Stomach (tissue), 19 donors: ENCODE data around the gene METTL21C. TPM values are rescaled to one million over a fixed set of nuclear protein-coding genes. Genes with fewer than 3 reads are reported as not detected.

Experiments
- DNase-seq, 2 donors: peaks; one replicate each; pipeline versions ENCODE4 v3.0.0 to v3.0.0-alpha.2; 2013 to 2019
- H3K27ac ChIP-seq, 5 donors: fragments of 200-600 bp in 4 of 5; sonication (generic) in 4 of 5; one replicate each; pipeline ENCODE4 v1.5.1; 2013 to 2019; ENCODE audit warnings: mild to moderate bottlenecking in 1 of 5, moderate library complexity in 1 of 5
- H3K27me3 ChIP-seq, 3 donors: fragments of 200-600 bp; sonication (generic); one replicate each; pipeline ENCODE4 v1.5.1; 2017 to 2019; ENCODE audit warnings: mixed run types in 1 of 3
- H3K36me3 ChIP-seq, 4 donors: fragments of 200-600 bp; sonication (generic); 1 replicate in 3 of 4; 2 replicates in 1 of 4; pipeline ENCODE4 v1.5.1; 2016 to 2019
- H3K4me1 ChIP-seq, 4 donors: fragments of 200-600 bp; sonication (generic); one replicate each; pipeline ENCODE4 v1.5.1; 2016 to 2019
- H3K4me3 ChIP-seq, 4 donors: fragments of 200-600 bp; sonication (generic) in 3 of 4; one replicate each; pipeline ENCODE4 v1.5.1; 2016 to 2019; ENCODE audit warnings: mild to moderate bottlenecking in 1 of 4
- H3K9me3 ChIP-seq, 4 donors: fragments of 200-600 bp; sonication (generic); one replicate each; pipeline ENCODE4 v1.5.1; 2016 to 2019
- CTCF ChIP-seq, 7 experiments: fragments of 450-650 bp in 4 of 7; fragments of 200-600 bp in 3 of 7; sonication (generic) in 3 of 7; IDR thresholded peaks; one replicate each; pipeline ENCODE4 v1.5.1; 2016 to 2019; ENCODE audit warnings: antibody characterized with exemption in 7 of 7, control low read depth in 2 of 7, mild to moderate bottlenecking in 1 of 7
- EP300 ChIP-seq: sonication (generic); formaldehyde crosslinking; IDR thresholded peaks from one replicate; pipeline ENCODE4 v1.6.1; 2017; ENCODE audit warnings: antibody characterized with exemption
- POLR2A ChIP-seq, 4 donors: fragments of 450-650 bp; IDR thresholded peaks; one replicate each; pipeline ENCODE4 v1.6.1; 2016; ENCODE audit warnings: antibody characterized with exemption in 4 of 4, control low read depth in 2 of 4, mild to moderate bottlenecking in 1 of 4, moderate library complexity in 1 of 4
- POLR2AphosphoS5 ChIP-seq, 3 donors: sonication (generic); formaldehyde crosslinking; IDR thresholded peaks; one replicate each; pipeline ENCODE4 v1.6.1; 2016; ENCODE audit warnings: antibody characterized with exemption in 3 of 3
- WGBS, 5 donors: extraction: QIAGEN DNeasy Blood & Tissue Kit in 3 of 5; methylation state at CpG; one replicate each; pipeline versions ENCODE4 v1.1.5 to v1.1.7; 2013 to 2018; 5-methylcytosine and 5-hydroxymethylcytosine counted together
- intact Hi-C: fragments of 100-400 bp; cut with DNase I; formaldehyde crosslinking; loops from one replicate; pipeline ENCODE4 v1.15.1; 2023; ENCODE audit warnings: low total_unique reads
- long read RNA-seq, 10 donors: transcript quantifications; one replicate each; lab custom pipeline, GENCODE V29; 2026
- polyA plus RNA-seq, 3 donors: library from polyadenylated mRNA; stranded (reverse); fragments of 200-250 nt; gene quantifications; one replicate each; pipeline ENCODE4 v1.2.3, GENCODE V29; 2013
- total RNA-seq, 5 donors: library from RNA; depleted of rRNA; stranded (reverse); fragments of >200 nt; gene quantifications; one replicate each; pipeline versions ENCODE4 v1.1.0 to v1.2.3, GENCODE V29; 2014 to 2016
- donor health status: healthy with polysubstance abuse.
- donor health status: Bipolar disorder and iron deficiency.
- donor health status: healthy.

METTL21C gene
- not detected for total RNA-seq
- not detected for polyA plus RNA-seq
- long read RNA-seq, donor 1 = 0 reads
- long read RNA-seq, donor 2 = 0 reads
- long read RNA-seq, donor 3 = 0 reads
- long read RNA-seq, donor 4 = 0 reads
- long read RNA-seq, donor 5 = 0 reads
- long read RNA-seq, donor 6 = 0 reads
- long read RNA-seq, donor 7 = 0 reads
- long read RNA-seq, donor 8 = 0 reads
- long read RNA-seq, donor 9 = 0 reads
- long read RNA-seq, donor 10 = 0 reads

GRCh38 chr13:102694937-102695336 is at the start of gene METTL21C:
Gene METTL21C, minus strand, starts transcription at chr13:102695044. Its CDS starts 546 bp downstream, at chr13:102694498.
- no peak for DNase-seq
- 71 to 85% (median 80%) methylated on average over 6 of the region's 6 CpGs for WGBS, 5 donors
- Histone ChIP-seq H3K9me3 (peaks cover 0 to 11% (median 9%) of the 10 kb centered on the region in 4 donors), H3K36me3 (no peaks in the 10 kb centered on the region), H3K27ac (no peak within 1 kb of the TSS), H3K4me1 (no peaks in the 10 kb centered on the region), H3K27me3 (peaks cover 0 to 52% (median 0%) of the 10 kb centered on the region in 3 donors), H3K4me3 (no peak within 1 kb of the TSS)
- no peak for TF ChIP-seq CTCF (IDR thresholded peaks at IDR 0.05)
- no peak for TF ChIP-seq POLR2A (IDR thresholded peaks at IDR 0.05)
- no peak for TF ChIP-seq POLR2AphosphoS5 (IDR thresholded peaks at IDR 0.05)
- no peak for TF ChIP-seq EP300
- intact Hi-C loops = no loop called here

GRCh38 chr13:102742506-102742905 is 47.7 kb upstream of the METTL21C start:
- H3K27ac ChIP-seq = no peak overlapping the region
- H3K9me3 ChIP-seq = peaks cover 2 to 60% (median 40%) of the 10 kb centered on the region in 4 donors
- intact Hi-C loops = no loop called here
- no peaks in the 10 kb centered on the region for H3K36me3 ChIP-seq
- DNase-seq = no peak
- no peaks in the 10 kb centered on the region for H3K4me1 ChIP-seq
- TF ChIP-seq CTCF (IDR thresholded peaks at IDR 0.05) (no peak), EP300 (no peak), POLR2A (IDR thresholded peaks at IDR 0.05) (no peak), POLR2AphosphoS5 (IDR thresholded peaks at IDR 0.05) (no peak)
- no peak overlapping the region for H3K4me3 ChIP-seq
- peaks cover 0 to 5% (median 0%) of the 10 kb centered on the region in 3 donors for H3K27me3 ChIP-seq

GRCh38 chr13:102742101-102742500 is 47.3 kb upstream of the METTL21C start:
- Histone ChIP-seq H3K4me1 (no peaks in the 10 kb centered on the region), H3K9me3 (peaks cover 3 to 57% (median 38%) of the 10 kb centered on the region in 4 donors), H3K36me3 (no peaks in the 10 kb centered on the region), H3K27me3 (peaks cover 0 to 5% (median 0%) of the 10 kb centered on the region in 3 donors), H3K4me3 (no peak overlapping the region), H3K27ac (no peak overlapping the region)
- no peak for DNase-seq
- WGBS, 5 donors = 29 to 62% (median 58%) methylated on average over 1 of the region's 1 CpG
- TF ChIP-seq POLR2AphosphoS5 (IDR thresholded peaks at IDR 0.05) = no peak
- TF ChIP-seq POLR2A (IDR thresholded peaks at IDR 0.05) = no peak
- no peak for TF ChIP-seq EP300
- no peak for TF ChIP-seq CTCF (IDR thresholded peaks at IDR 0.05)
- intact Hi-C loops = no loop called here

- no peak for TF ChIP-seq POLR2A (IDR thresholded peaks at IDR 0.05)
- no peak for TF ChIP-seq POLR2AphosphoS5 (IDR thresholded peaks at IDR 0.05)
- no peak for TF ChIP-seq EP300
- no peak for TF ChIP-seq CTCF (IDR thresholded peaks at IDR 0.05)
- DNase-seq = peak in 1 of 2 donors; percentile 36
- Histone ChIP-seq H3K27ac (no peak overlapping the region), H3K4me1 (no peaks in the 10 kb centered on the region), H3K27me3 (no peaks in the 10 kb centered on the region), H3K36me3 (no peaks in the 10 kb centered on the region), H3K4me3 (no peak overlapping the region), H3K9me3 (peaks cover 0 to 6% (median 3%) of the 10 kb centered on the region in 4 donors)
- intact Hi-C loops = no loop called here
- WGBS, 5 donors = 31 to 44% (median 35%) methylated on average over 8 of the region's 8 CpGs
Observed at GRCh38 chr13:102729560-102730270, 34.9 kb upstream of the METTL21C start.
